AG09319 (cell line): ENCODE results near the gene TLCD1.
A peak's percentile ranks its signal among the peaks of the same experiment; 100 is the strongest.

Experiments
- DNase-seq: peaks from one replicate; pipeline ENCODE4 v3.0.0-alpha.2; 2010; ENCODE audit warnings: low read depth; ENCODE audit errors: extremely low read depth
- CTCF ChIP-seq: IDR thresholded peaks from 2 replicates; pipeline ENCODE4 v1.5.1; 2011; ENCODE audit warnings: low read depth, mild to moderate bottlenecking, inconsistent platforms, low read length, moderate library complexity

The TLCD1 gene

DNA sequence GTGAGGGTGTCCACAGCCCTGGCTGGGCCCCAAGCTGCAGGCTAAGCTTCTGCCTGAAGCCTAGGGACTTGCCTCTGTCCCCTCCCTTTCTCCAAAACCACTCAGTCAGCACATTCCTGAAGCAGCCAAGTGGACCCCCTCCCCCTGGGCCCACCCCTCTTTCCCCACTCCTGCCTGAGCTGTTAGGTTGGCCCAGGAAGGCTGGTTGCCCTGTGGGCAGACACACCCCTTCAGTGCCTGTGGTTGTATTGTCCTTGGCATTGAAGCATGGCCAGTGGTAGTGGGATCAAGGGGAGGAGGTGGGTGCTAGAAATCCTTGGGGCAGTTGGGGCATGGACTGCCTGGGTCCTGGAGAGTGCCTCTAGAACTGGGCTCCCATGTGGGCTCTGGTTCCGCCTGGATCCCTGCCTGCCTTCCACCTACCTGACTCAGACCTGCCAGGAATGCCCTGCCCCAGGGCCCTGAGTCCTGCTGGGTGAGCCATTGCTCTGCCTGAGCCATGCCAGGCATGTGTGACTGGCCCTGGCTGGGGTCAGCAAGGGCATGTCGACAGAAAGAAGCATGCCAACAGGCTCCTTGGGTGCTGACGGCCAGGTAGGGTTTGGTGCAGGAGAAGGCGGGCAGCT is 19.9 kb upstream of the TLCD1 start:
- no peak for DNase-seq
- TF ChIP-seq CTCF, result no peak

- no peak for TF ChIP-seq CTCF
- no peak for DNase-seq
These were observed 19.1 kb upstream of the TLCD1 start for GRCh38 chr17:28744972-28745785.

DNA sequence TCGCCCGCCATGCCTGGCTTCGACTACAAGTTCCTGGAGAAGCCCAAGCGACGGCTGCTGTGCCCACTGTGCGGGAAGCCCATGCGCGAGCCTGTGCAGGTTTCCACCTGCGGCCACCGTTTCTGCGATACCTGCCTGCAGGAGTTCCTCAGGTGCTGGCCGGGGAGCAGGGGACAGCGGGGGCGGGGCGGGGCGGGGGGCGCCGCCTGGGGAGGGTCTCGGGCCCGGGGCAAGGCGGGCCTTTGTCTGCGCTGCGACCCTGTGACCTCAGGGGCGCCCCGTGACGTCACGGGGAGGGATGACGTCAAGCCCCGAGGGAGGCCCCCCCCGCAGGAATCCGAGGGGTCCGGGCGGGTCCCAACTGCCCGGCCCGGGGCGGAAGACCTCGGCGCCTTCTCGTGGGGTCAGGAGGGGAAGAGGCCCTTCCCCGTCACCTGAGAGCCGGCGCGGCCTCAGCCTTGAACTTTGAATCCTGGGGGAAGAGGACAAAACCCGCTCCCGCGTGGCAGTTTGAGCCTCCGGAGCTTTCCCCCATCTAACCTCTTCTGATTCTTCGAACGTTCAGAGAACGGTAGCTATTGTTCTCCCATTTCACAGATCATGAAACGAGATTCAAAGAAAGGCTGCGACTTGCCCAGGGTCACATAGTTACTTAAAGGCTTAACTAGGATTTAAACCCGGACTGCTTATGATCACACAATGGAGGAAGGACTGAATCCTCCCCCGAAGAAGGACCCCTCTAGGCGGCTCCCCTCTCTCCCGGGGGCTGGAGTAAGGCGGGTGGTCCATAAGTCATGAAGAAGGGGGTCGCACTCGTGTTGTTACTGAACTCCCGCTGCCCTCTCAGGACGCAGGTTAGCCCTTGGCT is 18.3 kb upstream of the TLCD1 start:
- TF ChIP-seq CTCF, result no peak
- no peak for DNase-seq

GRCh38 chr17:28743243-28744103 is 17.4 kb upstream of the TLCD1 start, which contains the start of gene TRAF4:
TRAF4 (plus strand) TSS chr17:28744011; CDS start chr17:28744113, 102 bp downstream.
- peak; percentile 74 for DNase-seq
- no peak; the same call in 1 of the 2 replicates for TF ChIP-seq CTCF

- TF ChIP-seq CTCF, result no peak
- no peak for DNase-seq
These were observed 15.6 kb upstream of the TLCD1 start for GRCh38 chr17:28741358-28742349.
